Activated naive CD4-positive, alpha-beta T cell treated with anti-CD3 and anti-CD28 coated beads, Interleukin-2, amount 50 U/mL, for 72 hours (primary cell): Measurements from ENCODE around the gene TRAK1. TPM values are rescaled to one million over a fixed set of nuclear protein-coding genes. Genes with fewer than 3 reads are reported as not detected.

Experiments
- ATAC-seq, 2 donors: fragments of 150-1000 bp; cut with Tn5 transposase; 2 replicates each; pipeline ENCODE4 v1.10.0; 2021; ENCODE audit warnings: mild to moderate bottlenecking in 2 of 2, moderate library complexity in 2 of 2
- DNase-seq, 2 donors: peaks; one replicate each; pipeline ENCODE4 v3.0.0; 2021 to 2022; ENCODE audit warnings: low spot score in 2 of 2
- H3K27ac Mint-ChIP-seq, 2 donors: one replicate each; pipeline ENCODE4 v1.8.0; 2022; ENCODE audit warnings: mild to moderate bottlenecking in 2 of 2, mixed read lengths in 2 of 2
- H3K36me3 Mint-ChIP-seq, 2 donors: one replicate each; pipeline ENCODE4 v1.8.0; 2022; ENCODE audit warnings: mixed read lengths in 2 of 2
- H3K9me3 Mint-ChIP-seq, 2 donors: one replicate each; pipeline ENCODE4 v1.8.0; 2022; ENCODE audit warnings: mixed read lengths in 2 of 2
- total RNA-seq, 2 donors: library from RNA; stranded (reverse); gene quantifications; one replicate each; pipeline ENCODE4 v1.2.3, GENCODE V29; 2022

TRAK1 gene
- total RNA-seq, 2 donors from 2014 or later, result 19.1 to 33.1 TPM

- Mint-ChIP-seq H3K27ac (no peak overlapping the region), H3K9me3 (no peaks in the 10 kb centered on the region), H3K36me3 (no peaks in the 10 kb centered on the region)
- no peak for ATAC-seq
- no peak for DNase-seq
These were observed 83.7 kb downstream of the TRAK1 start for GRCh38 chr3:42174679-42175385.

- ATAC-seq, result no peak
- H3K9me3 Mint-ChIP-seq, result no peaks in the 10 kb centered on the region
- DNase-seq, result no peak
- H3K27ac Mint-ChIP-seq, result no peak overlapping the region
- H3K36me3 Mint-ChIP-seq, result no peaks in the 10 kb centered on the region
These were observed 84.5 kb downstream of the TRAK1 start for GRCh38 chr3:42175386-42176240.

- ATAC-seq (no peak), DNase-seq (no peak)
- Mint-ChIP-seq H3K27ac (no peak overlapping the region), H3K36me3 (no peaks in the 10 kb centered on the region), H3K9me3 (no peaks in the 10 kb centered on the region)
These were observed 85.3 kb downstream of the TRAK1 start for GRCh38 chr3:42176242-42177034.

- H3K36me3 Mint-ChIP-seq, result no peaks in the 10 kb centered on the region
- H3K9me3 Mint-ChIP-seq, result no peaks in the 10 kb centered on the region
- H3K27ac Mint-ChIP-seq, result no peak overlapping the region
- DNase-seq (no peak), ATAC-seq (no peak)
These were observed 86.1 kb downstream of the TRAK1 start for GRCh38 chr3:42177068-42177800.

GRCh38 chr3:42177801-42178150 is 86.6 kb downstream of the TRAK1 start:
- no peak for ATAC-seq
- no peak overlapping the region for H3K27ac Mint-ChIP-seq

GRCh38 chr3:42179110-42179725 is 88.1 kb downstream of the TRAK1 start:
- ATAC-seq (peak; percentile 68 to 84), DNase-seq (no peak)
- Mint-ChIP-seq H3K27ac (peak overlapping the region in 1 of 2 donors; percentile 79), H3K9me3 (no peaks in the 10 kb centered on the region), H3K36me3 (no peaks in the 10 kb centered on the region)

More at GRCh38 chr3:42177801-42178150, 86.6 kb downstream of the TRAK1 start:
- no peaks in the 10 kb centered on the region for H3K9me3 Mint-ChIP-seq
- no peak for DNase-seq
- H3K36me3 Mint-ChIP-seq, result no peaks in the 10 kb centered on the region

GRCh38 chr3:42180901-42181300 is 89.7 kb downstream of the TRAK1 start:
- no peak overlapping the region for H3K27ac Mint-ChIP-seq
- no peaks in the 10 kb centered on the region for H3K9me3 Mint-ChIP-seq
- ATAC-seq, result no peak
- no peaks in the 10 kb centered on the region for H3K36me3 Mint-ChIP-seq
- no peak for DNase-seq

GRCh38 chr3:42182555-42182954 is 91.4 kb downstream of the TRAK1 start:
- Mint-ChIP-seq H3K9me3 (no peaks in the 10 kb centered on the region), H3K36me3 (no peaks in the 10 kb centered on the region), H3K27ac (no peak overlapping the region)
- no peak for DNase-seq
- no peak for ATAC-seq

GRCh38 chr3:42183991-42184632 is 93.0 kb downstream of the TRAK1 start:
- DNase-seq (no peak), ATAC-seq (no peak)
- Mint-ChIP-seq H3K36me3 (no peaks in the 10 kb centered on the region), H3K27ac (no peak overlapping the region), H3K9me3 (no peaks in the 10 kb centered on the region)

- ATAC-seq (no peak), DNase-seq (no peak)
- no peaks in the 10 kb centered on the region for H3K36me3 Mint-ChIP-seq
- no peak overlapping the region for H3K27ac Mint-ChIP-seq
- H3K9me3 Mint-ChIP-seq, result no peaks in the 10 kb centered on the region
These were observed 93.7 kb downstream of the TRAK1 start for GRCh38 chr3:42184651-42185443.

GRCh38 chr3:42187936-42188335 is 96.8 kb downstream of the TRAK1 start:
- Mint-ChIP-seq H3K36me3 (no peaks in the 10 kb centered on the region), H3K27ac (peak overlapping the region in 1 of 2 donors; percentile 91), H3K9me3 (no peaks in the 10 kb centered on the region)
- ATAC-seq, result no peak
- no peak for DNase-seq

GRCh38 chr3:42188376-42188775 is 97.2 kb downstream of the TRAK1 start:
- DNase-seq, result no peak
- Mint-ChIP-seq H3K9me3 (no peaks in the 10 kb centered on the region), H3K36me3 (no peaks in the 10 kb centered on the region), H3K27ac (peak overlapping the region in 1 of 2 donors; percentile 19)
- ATAC-seq, result no peak

GRCh38 chr3:42189001-42189460 is 97.9 kb downstream of the TRAK1 start:
- Mint-ChIP-seq H3K9me3 (no peaks in the 10 kb centered on the region), H3K27ac (no peak overlapping the region), H3K36me3 (no peaks in the 10 kb centered on the region)
- DNase-seq, result no peak
- no peak for ATAC-seq

- H3K27ac Mint-ChIP-seq, result no peak overlapping the region
These were observed 98.6 kb downstream of the TRAK1 start for GRCh38 chr3:42189736-42190135.

More at GRCh38 chr3:42189736-42190135, 98.6 kb downstream of the TRAK1 start:
- no peak for DNase-seq
- no peak for ATAC-seq
- H3K9me3 Mint-ChIP-seq, result no peaks in the 10 kb centered on the region
- no peaks in the 10 kb centered on the region for H3K36me3 Mint-ChIP-seq
